Activated CD4-positive, alpha-beta T cell treated with anti-CD3 and anti-CD28 coated beads, Interleukin-2, Interleukin-4, amounts not matched to agents 100 ng/mL and 50 ng/mL, durations not matched to agents 16 hours and 8 hours (primary cell): Measurements from ENCODE around the gene ZG16.
"Not testable (repeated sequence)": the region's sequence is repeated elsewhere in the genome, so short reads cannot be mapped to it uniquely, and the experiment has no call there.

Experiments
- DNase-seq: peaks from one replicate; pipeline ENCODE4 v3.0.0-alpha.2; 2020; ENCODE audit warnings: low spot score

ZG16 gene

GRCh38 chr16:29787155-29787554, 9.1 kb downstream of the ZG16 start:
- not testable (repeated sequence) for DNase-seq

- no peak for DNase-seq
Measured at GRCh38 chr16:29789775-29790182, 11.7 kb downstream of the ZG16 start.

GRCh38 chr16:29790183-29790948, 12.3 kb downstream of the ZG16 start, which contains the start of gene KIF22:
Gene KIF22 (plus strand): TSS chr16:29790751. CDS start chr16:29790760, 9 bp downstream.
- DNase-seq = peak; percentile 100

GRCh38 chr16:29790949-29791844, 13.1 kb downstream of the ZG16 start:
- DNase-seq = no peak

GRCh38 chr16:29791845-29792807, 14.1 kb downstream of the ZG16 start:
- no peak for DNase-seq

- not testable (repeated sequence) for DNase-seq
Measured at GRCh38 chr16:29793153-29793552, 15.1 kb downstream of the ZG16 start.

GRCh38 chr16:29794231-29794710, 16.2 kb downstream of the ZG16 start:
- DNase-seq = no peak

- no peak for DNase-seq
Measured at GRCh38 chr16:29802416-29802935, 24.4 kb downstream of the ZG16 start.

GRCh38 chr16:29804020-29804419, 26.0 kb downstream of the ZG16 start:
- DNase-seq = no peak

- no peak for DNase-seq
Measured at GRCh38 chr16:29804455-29805231, 26.6 kb downstream of the ZG16 start.

- peak; percentile 97 for DNase-seq
Measured at GRCh38 chr16:29805232-29806098, 27.4 kb downstream of the ZG16 start.

GRCh38 chr16:29806099-29806579, 28.1 kb downstream of the ZG16 start, which contains the start of gene MAZ:
Gene MAZ (plus strand): TSS chr16:29806529. CDS start chr16:29806702, 173 bp downstream.
- DNase-seq = no peak

GRCh38 chr16:29806641-29807425, 28.8 kb downstream of the ZG16 start:
- DNase-seq = peak; percentile 65

GRCh38 chr16:29807426-29808218, 29.6 kb downstream of the ZG16 start:
- DNase-seq = peak; percentile 93

- no peak for DNase-seq
Measured at GRCh38 chr16:29808219-29808900, 30.3 kb downstream of the ZG16 start.

GRCh38 chr16:29809031-29809747, 31.1 kb downstream of the ZG16 start:
- DNase-seq = no peak
